Neural cell (in vitro differentiated cells): ENCODE results near the gene CLEC18B. TPM values are rescaled to one million over a fixed set of nuclear protein-coding genes. Genes with fewer than 3 reads are reported as not detected.
"Not testable (repeated sequence)": the region's sequence is repeated elsewhere in the genome, so short reads cannot be mapped to it uniquely, and the experiment has no call there.

Experiments
- H2AFZ ChIP-seq: fragments of 200-600, 300-800 bp; sonication (generic), shearing (Covaris generic); 2 replicates; pipeline ENCODE4 v1.6.0; 2014; ENCODE audit warnings: low read depth, mild to moderate bottlenecking, antibody characterized with exemption, low read length, moderate library complexity
- H3F3A ChIP-seq: fragments of 200-600 bp; shearing (Covaris generic); 2 replicates; pipeline ENCODE4 v1.6.1; 2016; ENCODE audit warnings: mild to moderate bottlenecking, moderate library complexity, mixed read lengths, antibody characterized with exemption, low read length; ENCODE audit not compliant: insufficient read depth, poor library complexity, severe bottlenecking
- H3K27ac ChIP-seq: fragments of 200-600, 300-800 bp; sonication (generic), shearing (Covaris generic); 2 replicates; pipeline ENCODE4 v1.5.1; 2014; ENCODE audit warnings: mild to moderate bottlenecking, low read length, moderate library complexity
- H3K27me3 ChIP-seq: fragments of 300-800, 200-600 bp; sonication (generic), shearing (Covaris generic); 2 replicates; pipeline ENCODE4 v1.6.0; 2014; ENCODE audit warnings: mild to moderate bottlenecking, low read depth, low read length, moderate library complexity; ENCODE audit not compliant: insufficient read depth
- H3K36me3 ChIP-seq: fragments of 300-800, 200-600 bp; sonication (generic), shearing (Covaris generic); 2 replicates; pipeline ENCODE4 v1.5.1; 2014; ENCODE audit warnings: mild to moderate bottlenecking, antibody characterized with exemption, low read length, moderate library complexity; ENCODE audit not compliant: insufficient read depth
- H3K4me2 ChIP-seq: fragments of 300-800, 200-600 bp; sonication (generic), shearing (Covaris generic); 2 replicates; pipeline ENCODE4 v1.6.0; 2014; ENCODE audit warnings: mild to moderate bottlenecking, low read length
- H3K4me3 ChIP-seq: fragments of 300-800, 200-600 bp; sonication (generic), shearing (Covaris generic); 2 replicates; pipeline ENCODE4 v1.5.1; 2014; ENCODE audit warnings: mild to moderate bottlenecking, low read length, moderate library complexity
- H3K79me2 ChIP-seq: fragments of 200-600 bp; shearing (Covaris generic); replicated peaks from 2 replicates; pipeline ENCODE4 v1.6.0; 2014; ENCODE audit warnings: mild to moderate bottlenecking, low read length, moderate library complexity; ENCODE audit not compliant: insufficient read depth
- H3K9ac ChIP-seq: fragments of 300-800, 200-600 bp; sonication (generic), shearing (Covaris generic); 2 replicates; pipeline ENCODE4 v1.6.1; 2016; ENCODE audit warnings: mild to moderate bottlenecking, low read length, mixed read lengths
- H3K9me2 ChIP-seq: fragments of 200-600 bp; shearing (Covaris generic); 2 replicates; pipeline ENCODE4 v1.6.1; 2016; ENCODE audit warnings: mild to moderate bottlenecking, low read length, mixed read lengths; ENCODE audit not compliant: insufficient read depth
- H3K9me3 ChIP-seq: fragments of 200-600, 300-800 bp; sonication (generic), shearing (Covaris generic); 2 replicates; pipeline ENCODE4 v1.6.1; 2016; ENCODE audit warnings: mild to moderate bottlenecking, mixed run types, low read length, moderate library complexity, mixed read lengths
- H4K20me1 ChIP-seq: fragments of 200-600 bp; shearing (Covaris generic); 2 replicates; pipeline ENCODE4 v1.6.1; 2016; ENCODE audit warnings: mild to moderate bottlenecking, mixed run types; ENCODE audit not compliant: insufficient read depth
- EP300 ChIP-seq: fragments of 450-650 bp; conservative IDR thresholded peaks from 2 replicates; pipeline ENCODE4 v1.6.1; 2014; ENCODE audit warnings: antibody characterized with exemption, mild to moderate bottlenecking, moderate library complexity; ENCODE audit not compliant: poor library complexity, severe bottlenecking
- polyA plus RNA-seq: library from polyadenylated mRNA; depleted of rRNA; stranded (reverse); fragments of >200 nt; gene quantifications from 2 replicates; pipeline ENCODE4 v1.2.3, GENCODE V29; 2014
- TF ChIP-seq, protein P1 (sequence below): fragments of 450-650 bp; IDR thresholded peaks from 2 replicates; pipeline ENCODE4 v1.5.1; 2014; ENCODE audit warnings: antibody characterized with exemption, mild to moderate bottlenecking, moderate library complexity; ENCODE audit not compliant: poor library complexity, severe bottlenecking
- TF ChIP-seq, protein P2 (sequence below): IDR thresholded peaks from 2 replicates; pipeline ENCODE4 v1.6.1; 2012; ENCODE audit warnings: borderline replicate concordance

The CLEC18B gene
- polyA plus RNA-seq, 1 donor from 2014 or later = 1.6 TPM

DNA sequence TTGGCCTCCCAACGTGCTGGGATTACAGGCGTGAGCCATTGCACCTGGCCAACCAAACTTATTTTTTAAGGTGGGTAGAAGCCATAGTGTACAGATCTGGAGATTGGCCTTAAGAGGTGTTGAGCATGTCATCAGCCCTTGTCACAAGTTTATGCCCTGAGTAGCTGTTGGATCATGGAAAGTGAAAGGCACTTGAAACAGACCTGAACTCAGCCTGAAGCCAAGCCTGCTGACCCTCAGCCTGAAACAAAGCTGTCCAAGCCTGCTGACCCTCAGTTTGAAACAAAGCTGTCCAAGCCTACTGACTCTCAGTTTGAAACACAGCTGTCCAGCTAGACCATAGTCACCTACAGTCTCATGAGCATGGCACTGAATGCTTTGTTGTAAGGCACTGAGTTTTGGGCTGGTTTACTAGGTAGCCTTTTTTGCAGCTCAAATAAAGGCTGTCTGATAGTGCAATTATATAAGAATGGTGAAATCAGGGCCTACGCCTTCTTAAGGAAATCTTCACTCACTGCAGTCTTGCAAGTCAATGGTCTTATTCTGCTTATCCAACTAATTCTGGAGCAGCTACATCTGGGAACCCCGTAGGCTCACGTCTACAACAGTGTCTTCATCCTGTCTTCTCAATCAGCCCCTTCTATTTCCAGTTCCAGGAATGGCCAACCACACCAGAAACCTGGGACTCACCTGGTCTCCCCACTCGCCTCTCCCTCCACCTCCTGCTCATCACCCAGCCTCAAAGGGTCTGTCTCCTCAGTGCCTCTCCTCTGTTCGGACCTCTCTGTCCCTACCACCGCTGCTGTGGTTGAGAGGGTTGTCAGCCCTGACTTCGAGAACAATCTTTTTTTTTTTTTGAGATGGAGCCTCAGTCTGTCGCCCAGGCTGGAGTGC is 48.1 kb downstream of the CLEC18B start:
- Histone ChIP-seq H3K9me2 (no peaks in the 10 kb centered on the region), H3K9ac (no peak overlapping the region), H4K20me1 (no peaks in the 10 kb centered on the region), H2AFZ (no peak overlapping the region), H3K9me3 (no peaks in the 10 kb centered on the region), H3K4me3 (no peak overlapping the region), H3F3A (no peaks in the 10 kb centered on the region), H3K27me3 (no peaks in the 10 kb centered on the region), H3K4me2 (no peak overlapping the region), H3K36me3 (no peaks in the 10 kb centered on the region), H3K27ac (no peak overlapping the region), H3K79me2 (no peaks in the 10 kb centered on the region)
- TF ChIP-seq, protein P1, sequence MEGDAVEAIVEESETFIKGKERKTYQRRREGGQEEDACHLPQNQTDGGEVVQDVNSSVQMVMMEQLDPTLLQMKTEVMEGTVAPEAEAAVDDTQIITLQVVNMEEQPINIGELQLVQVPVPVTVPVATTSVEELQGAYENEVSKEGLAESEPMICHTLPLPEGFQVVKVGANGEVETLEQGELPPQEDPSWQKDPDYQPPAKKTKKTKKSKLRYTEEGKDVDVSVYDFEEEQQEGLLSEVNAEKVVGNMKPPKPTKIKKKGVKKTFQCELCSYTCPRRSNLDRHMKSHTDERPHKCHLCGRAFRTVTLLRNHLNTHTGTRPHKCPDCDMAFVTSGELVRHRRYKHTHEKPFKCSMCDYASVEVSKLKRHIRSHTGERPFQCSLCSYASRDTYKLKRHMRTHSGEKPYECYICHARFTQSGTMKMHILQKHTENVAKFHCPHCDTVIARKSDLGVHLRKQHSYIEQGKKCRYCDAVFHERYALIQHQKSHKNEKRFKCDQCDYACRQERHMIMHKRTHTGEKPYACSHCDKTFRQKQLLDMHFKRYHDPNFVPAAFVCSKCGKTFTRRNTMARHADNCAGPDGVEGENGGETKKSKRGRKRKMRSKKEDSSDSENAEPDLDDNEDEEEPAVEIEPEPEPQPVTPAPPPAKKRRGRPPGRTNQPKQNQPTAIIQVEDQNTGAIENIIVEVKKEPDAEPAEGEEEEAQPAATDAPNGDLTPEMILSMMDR = no peak
- TF ChIP-seq EP300 = no peak

DNA sequence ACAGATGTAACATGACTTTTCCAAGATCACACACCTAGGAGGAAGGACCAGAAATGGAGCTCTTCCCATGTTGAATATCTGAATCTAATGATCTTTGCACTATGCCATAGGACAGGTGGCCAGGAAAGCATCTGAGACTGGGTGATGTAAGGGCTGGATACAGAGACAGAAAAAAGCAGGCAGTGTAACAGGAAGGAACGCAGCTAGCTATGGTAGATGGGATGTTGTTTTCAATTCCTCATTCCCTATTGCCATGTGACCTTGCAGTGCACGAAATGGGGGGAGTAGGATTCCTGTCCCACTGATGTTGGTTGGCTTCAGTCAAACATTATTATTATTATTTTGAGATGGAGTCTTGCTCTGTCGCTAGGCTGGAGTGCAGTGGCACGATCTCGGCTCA is 48.9 kb downstream of the CLEC18B start:
- no peak overlapping the region for H3K4me3 ChIP-seq
- H3K9me2 ChIP-seq = no peaks in the 10 kb centered on the region
- H3K9ac ChIP-seq = no peak overlapping the region
- H3K4me2 ChIP-seq = no peak overlapping the region
- H4K20me1 ChIP-seq = no peaks in the 10 kb centered on the region
- no peaks in the 10 kb centered on the region for H3K79me2 ChIP-seq
- no peak overlapping the region for H3K27ac ChIP-seq
- no peaks in the 10 kb centered on the region for H3K36me3 ChIP-seq
- no peaks in the 10 kb centered on the region for H3K9me3 ChIP-seq
- H3K27me3 ChIP-seq = no peaks in the 10 kb centered on the region
- H3F3A ChIP-seq = no peaks in the 10 kb centered on the region
- H2AFZ ChIP-seq = no peak overlapping the region
- TF ChIP-seq, protein P2, sequence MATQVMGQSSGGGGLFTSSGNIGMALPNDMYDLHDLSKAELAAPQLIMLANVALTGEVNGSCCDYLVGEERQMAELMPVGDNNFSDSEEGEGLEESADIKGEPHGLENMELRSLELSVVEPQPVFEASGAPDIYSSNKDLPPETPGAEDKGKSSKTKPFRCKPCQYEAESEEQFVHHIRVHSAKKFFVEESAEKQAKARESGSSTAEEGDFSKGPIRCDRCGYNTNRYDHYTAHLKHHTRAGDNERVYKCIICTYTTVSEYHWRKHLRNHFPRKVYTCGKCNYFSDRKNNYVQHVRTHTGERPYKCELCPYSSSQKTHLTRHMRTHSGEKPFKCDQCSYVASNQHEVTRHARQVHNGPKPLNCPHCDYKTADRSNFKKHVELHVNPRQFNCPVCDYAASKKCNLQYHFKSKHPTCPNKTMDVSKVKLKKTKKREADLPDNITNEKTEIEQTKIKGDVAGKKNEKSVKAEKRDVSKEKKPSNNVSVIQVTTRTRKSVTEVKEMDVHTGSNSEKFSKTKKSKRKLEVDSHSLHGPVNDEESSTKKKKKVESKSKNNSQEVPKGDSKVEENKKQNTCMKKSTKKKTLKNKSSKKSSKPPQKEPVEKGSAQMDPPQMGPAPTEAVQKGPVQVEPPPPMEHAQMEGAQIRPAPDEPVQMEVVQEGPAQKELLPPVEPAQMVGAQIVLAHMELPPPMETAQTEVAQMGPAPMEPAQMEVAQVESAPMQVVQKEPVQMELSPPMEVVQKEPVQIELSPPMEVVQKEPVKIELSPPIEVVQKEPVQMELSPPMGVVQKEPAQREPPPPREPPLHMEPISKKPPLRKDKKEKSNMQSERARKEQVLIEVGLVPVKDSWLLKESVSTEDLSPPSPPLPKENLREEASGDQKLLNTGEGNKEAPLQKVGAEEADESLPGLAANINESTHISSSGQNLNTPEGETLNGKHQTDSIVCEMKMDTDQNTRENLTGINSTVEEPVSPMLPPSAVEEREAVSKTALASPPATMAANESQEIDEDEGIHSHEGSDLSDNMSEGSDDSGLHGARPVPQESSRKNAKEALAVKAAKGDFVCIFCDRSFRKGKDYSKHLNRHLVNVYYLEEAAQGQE = no peak

DNA sequence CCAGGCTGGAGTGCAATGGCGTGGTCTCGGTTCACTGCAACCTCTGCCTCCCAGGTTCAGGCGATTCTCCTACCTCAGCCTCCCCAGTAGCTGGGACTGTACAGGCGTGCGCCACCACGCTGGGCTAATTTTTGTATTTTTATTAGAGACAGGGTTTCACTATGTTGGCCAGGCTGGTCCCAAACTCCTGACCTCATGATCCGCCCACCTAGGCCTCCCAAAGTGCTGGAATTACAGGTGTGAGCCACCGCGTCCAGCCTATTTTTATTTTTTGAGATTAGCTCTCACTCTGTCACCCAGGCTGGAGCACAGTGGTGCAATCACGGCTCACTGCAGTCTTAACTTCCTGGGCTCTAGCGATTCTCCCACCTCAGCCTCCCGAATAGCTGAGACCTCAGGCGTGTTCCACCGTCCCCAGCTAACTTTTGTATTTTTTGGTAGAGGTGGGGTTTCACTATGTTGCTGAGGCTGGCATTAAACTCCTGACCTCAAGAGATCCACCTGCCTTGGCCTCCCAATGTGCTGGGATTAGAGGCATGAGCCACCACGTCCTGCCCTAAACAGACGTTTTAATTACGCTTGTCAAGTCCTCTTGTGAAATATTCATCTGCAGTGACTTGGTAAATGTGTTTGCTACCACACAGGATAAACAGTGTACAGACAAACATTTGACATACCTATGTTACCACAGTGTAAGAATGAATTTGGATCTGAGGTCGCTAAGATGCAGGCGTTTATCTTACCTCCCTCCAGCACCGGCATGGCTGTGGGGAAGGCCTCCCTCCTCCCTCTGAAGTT is 50.7 kb downstream of the CLEC18B start:
- H3K36me3 ChIP-seq, H2AFZ ChIP-seq, H4K20me1 ChIP-seq, H3K27me3 ChIP-seq, H3F3A ChIP-seq, H3K9ac ChIP-seq, H3K4me3 ChIP-seq, H3K9me2 ChIP-seq, H3K9me3 ChIP-seq, H3K79me2 ChIP-seq, H3K4me2 ChIP-seq, H3K27ac ChIP-seq: not testable (repeated sequence)
